ENCODE measurements around the gene ATG3.

DNA sequence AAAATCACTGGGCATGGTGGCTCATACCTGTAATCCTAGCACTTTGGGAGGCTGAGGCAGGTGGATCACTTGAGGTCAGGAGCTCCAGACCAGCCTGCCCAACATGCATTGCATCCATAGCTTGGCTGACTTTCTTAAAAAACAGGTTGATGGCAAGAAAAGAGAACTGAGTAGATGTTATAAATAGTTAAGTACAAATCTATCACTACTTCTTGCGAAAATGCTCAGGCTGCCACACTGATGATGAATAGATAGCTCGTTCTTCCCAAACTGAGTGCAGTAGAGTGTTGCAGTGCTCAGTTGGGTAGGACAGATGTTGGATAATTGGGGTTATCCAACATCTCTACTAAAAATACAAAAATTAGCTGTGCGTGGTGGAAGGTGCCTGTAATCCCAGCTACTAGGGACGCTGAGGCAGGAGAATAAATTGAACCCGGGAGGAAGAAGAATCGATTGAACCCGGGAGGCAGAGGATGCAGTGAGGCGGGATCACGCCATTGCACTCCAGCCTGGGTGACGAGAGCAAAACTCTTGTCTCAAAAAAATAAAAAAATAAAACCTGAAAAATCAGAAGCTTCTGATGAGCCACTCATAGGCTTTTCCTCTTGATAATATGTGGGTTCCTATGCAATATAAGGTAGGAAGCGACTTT lies 63.7 kb downstream of the ATG3 start:
- TF ChIP-seq, protein P1, sequence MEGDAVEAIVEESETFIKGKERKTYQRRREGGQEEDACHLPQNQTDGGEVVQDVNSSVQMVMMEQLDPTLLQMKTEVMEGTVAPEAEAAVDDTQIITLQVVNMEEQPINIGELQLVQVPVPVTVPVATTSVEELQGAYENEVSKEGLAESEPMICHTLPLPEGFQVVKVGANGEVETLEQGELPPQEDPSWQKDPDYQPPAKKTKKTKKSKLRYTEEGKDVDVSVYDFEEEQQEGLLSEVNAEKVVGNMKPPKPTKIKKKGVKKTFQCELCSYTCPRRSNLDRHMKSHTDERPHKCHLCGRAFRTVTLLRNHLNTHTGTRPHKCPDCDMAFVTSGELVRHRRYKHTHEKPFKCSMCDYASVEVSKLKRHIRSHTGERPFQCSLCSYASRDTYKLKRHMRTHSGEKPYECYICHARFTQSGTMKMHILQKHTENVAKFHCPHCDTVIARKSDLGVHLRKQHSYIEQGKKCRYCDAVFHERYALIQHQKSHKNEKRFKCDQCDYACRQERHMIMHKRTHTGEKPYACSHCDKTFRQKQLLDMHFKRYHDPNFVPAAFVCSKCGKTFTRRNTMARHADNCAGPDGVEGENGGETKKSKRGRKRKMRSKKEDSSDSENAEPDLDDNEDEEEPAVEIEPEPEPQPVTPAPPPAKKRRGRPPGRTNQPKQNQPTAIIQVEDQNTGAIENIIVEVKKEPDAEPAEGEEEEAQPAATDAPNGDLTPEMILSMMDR (IDR thresholded peaks at IDR 0.05; ENCODE audit: low read length), result no peak
- TF ChIP-seq EZH2 (IDR thresholded peaks at IDR 0.05; ENCODE audit: borderline replicate concordance, low read length), result no peak

Data from OCI-LY1 (cell line).